Activated naive CD8-positive, alpha-beta T cell treated with anti-CD3 and anti-CD28 coated beads, Interleukin-2, amount 10 ng/mL, durations not matched to agents 7 days and 5 days (primary cell): Measurements from ENCODE around the gene MAP3K10. TPM values are rescaled to one million over a fixed set of nuclear protein-coding genes. Genes with fewer than 3 reads are reported as not detected.
"Not testable (repeated sequence)": the region's sequence is repeated elsewhere in the genome, so short reads cannot be mapped to it uniquely, and the experiment has no call there.

Experiments used
- ATAC-seq: fragments of 150-1000 bp; cut with Tn5 transposase; one replicate; pipeline ENCODE4 v1.10.0; 2021; ENCODE audit warnings: low read depth, moderate library complexity
- POLR2A ChIA-PET: fragments of 350-600 bp; sonication (Branson Sonifier 250); formaldehyde crosslinking; loops from one replicate; lab custom pipeline; 2021; ENCODE audit warnings: antibody characterized with exemption; lab: Charles Lee
- DNase-seq: peaks from one replicate; pipeline ENCODE4 v3.0.0; 2021
- H3K27ac Mint-ChIP-seq: one replicate; pipeline ENCODE4 v1.8.0; 2022; ENCODE audit warnings: mild to moderate bottlenecking, mixed read lengths
- H3K27me3 Mint-ChIP-seq: one replicate; pipeline ENCODE4 v1.8.0; 2022; ENCODE audit warnings: mild to moderate bottlenecking, moderate library complexity, mixed read lengths
- H3K36me3 Mint-ChIP-seq: one replicate; pipeline ENCODE4 v1.8.0; 2021; ENCODE audit warnings: mild to moderate bottlenecking, mixed read lengths
- H3K4me1 Mint-ChIP-seq: one replicate; pipeline ENCODE4 v1.8.0; 2021; ENCODE audit warnings: mixed read lengths
- H3K4me3 Mint-ChIP-seq: one replicate; pipeline ENCODE4 v1.8.0; 2022; ENCODE audit warnings: mild to moderate bottlenecking, moderate library complexity, mixed read lengths
- H3K9me3 Mint-ChIP-seq: one replicate; pipeline ENCODE4 v1.8.0; 2021; ENCODE audit warnings: mixed read lengths
- total RNA-seq, 2 experiments: library from RNA; stranded (reverse); gene quantifications; one replicate each; pipeline ENCODE4 v1.2.3, GENCODE V29; 2021

MAP3K10 gene
- total RNA-seq, 2 experiments from 2014 or later = 25.6 to 26.4 TPM

DNA sequence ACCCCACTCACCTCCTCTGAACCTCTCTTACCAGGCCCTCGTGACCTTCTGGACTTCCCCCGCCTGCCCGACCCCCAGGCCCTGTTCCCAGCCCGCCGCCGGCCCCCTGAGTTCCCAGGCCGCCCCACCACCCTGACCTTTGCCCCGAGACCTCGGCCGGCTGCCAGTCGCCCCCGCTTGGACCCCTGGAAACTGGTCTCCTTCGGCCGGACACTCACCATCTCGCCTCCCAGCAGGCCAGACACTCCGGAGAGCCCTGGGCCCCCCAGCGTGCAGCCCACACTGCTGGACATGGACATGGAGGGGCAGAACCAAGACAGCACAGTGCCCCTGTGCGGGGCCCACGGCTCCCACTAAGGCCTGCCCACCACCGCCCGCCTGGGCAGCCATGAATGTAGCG, 23.7 kb downstream of the MAP3K10 start:
- no peak overlapping the region for H3K4me3 Mint-ChIP-seq
- peaks cover 2% of the 10 kb centered on the region for H3K4me1 Mint-ChIP-seq
- POLR2A ChIA-PET = no interaction called here

DNA sequence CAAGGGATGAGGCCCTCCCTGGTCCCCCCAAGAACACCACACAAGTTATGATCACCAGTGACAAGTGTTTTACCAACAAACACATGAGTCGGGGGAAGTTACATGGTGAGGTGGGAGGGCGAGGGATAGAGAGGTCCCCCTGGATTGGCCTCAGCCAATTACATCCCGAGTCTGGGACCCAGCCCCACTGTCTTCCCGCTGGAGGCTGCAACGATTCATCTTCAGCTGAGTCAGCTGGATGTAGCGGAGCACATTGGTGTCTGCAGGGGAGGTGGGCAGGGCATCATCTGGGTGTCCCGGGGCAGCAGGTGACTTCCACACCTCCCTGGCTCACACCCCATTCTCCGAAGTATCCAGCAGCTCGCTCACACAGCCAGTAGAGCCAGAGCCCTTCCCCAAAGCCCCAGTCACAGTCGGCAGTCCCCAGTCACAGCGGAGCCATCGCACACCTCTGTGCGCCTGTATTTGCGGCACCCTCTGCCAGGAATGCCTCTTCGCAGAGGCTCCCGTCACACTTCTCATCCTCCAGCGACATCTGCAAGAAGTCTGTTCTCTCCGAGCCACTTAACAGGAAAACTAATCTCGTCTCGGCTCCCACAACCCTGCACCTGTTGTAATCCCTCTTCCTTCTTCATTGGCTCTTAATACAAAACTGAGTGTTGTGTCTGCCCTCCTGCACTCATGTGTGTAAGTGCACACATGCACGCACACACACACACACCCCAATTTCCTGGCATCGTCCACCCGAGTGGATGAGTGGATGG, 25.0 kb downstream of the MAP3K10 start:
- peaks cover 2% of the 10 kb centered on the region for H3K4me1 Mint-ChIP-seq

More for the DNA sequence above, 23.7 kb downstream of the MAP3K10 start:
- DNase-seq = peak; percentile 22
- no peak for ATAC-seq
- Mint-ChIP-seq H3K27me3 (peaks cover 33% of the 10 kb centered on the region), H3K27ac (no peak overlapping the region), H3K36me3 (no peaks in the 10 kb centered on the region), H3K9me3 (no peaks in the 10 kb centered on the region)

DNA sequence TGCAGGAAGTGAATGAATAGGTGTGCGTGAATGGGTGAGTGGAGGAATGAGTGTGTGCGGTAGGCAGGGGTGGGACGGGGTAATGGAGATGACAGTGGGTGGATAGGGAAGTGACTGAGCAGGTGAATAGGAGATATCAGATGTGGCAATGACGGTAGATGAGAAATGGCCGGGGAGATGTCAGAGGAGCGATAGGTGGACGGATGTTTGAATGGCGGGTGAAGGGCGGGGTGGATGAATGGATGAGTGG, 25.5 kb downstream of the MAP3K10 start:
- ATAC-seq (no peak), DNase-seq (no peak)
- H3K27me3 Mint-ChIP-seq = peaks cover 39% of the 10 kb centered on the region
- H3K4me3 Mint-ChIP-seq = no peak overlapping the region
- no peaks in the 10 kb centered on the region for H3K36me3 Mint-ChIP-seq
- H3K9me3 Mint-ChIP-seq = no peaks in the 10 kb centered on the region
- peaks cover 2% of the 10 kb centered on the region for H3K4me1 Mint-ChIP-seq
- H3K27ac Mint-ChIP-seq = no peak overlapping the region
- POLR2A ChIA-PET = no interaction called here

More for the DNA sequence above, 25.0 kb downstream of the MAP3K10 start:
- Mint-ChIP-seq H3K27ac (no peak overlapping the region), H3K27me3 (peaks cover 39% of the 10 kb centered on the region), H3K36me3 (no peaks in the 10 kb centered on the region), H3K9me3 (no peaks in the 10 kb centered on the region), H3K4me3 (no peak overlapping the region)
- ATAC-seq (no peak), DNase-seq (peak; percentile 22)
- POLR2A ChIA-PET = no interaction called here

DNA sequence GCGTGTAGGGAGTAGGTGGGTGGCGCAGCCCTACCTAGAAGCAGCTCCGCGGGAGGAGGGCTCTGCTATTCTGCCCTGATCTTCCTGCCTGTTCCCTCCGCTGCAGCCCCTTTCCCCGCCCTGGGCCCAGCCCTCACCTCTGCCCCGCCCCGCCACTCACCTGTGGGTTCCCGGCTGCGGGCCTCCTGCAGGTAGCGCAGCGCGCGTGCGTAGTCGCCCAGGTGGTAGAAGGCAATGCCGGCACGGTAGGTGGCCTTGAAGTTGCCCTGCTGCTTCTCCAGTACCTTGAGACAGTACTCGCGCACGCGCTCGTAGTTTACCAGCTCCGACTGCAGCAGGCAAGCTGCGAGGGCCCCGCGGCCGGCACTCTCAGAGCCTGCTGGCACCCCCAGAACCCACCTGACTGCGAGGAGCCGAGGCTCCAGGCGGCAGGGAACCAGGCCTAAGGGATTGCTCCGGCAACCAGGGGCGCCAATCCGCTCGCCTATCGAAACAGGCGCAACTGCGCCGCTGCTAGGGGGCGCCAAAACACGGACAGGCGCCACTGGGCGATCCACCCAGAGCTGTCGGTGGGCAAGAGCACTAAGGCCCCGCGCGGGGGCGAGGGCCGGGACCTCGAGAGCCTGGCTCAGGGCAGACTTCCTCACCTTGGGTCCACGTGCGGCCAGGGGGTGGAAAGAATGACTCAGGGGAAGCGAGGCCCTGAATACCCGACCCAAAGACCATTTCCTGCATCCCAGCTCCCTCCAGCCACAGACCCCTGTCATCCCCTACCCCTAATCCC, 26.0 kb downstream of the MAP3K10 start:
- no peaks in the 10 kb centered on the region for H3K36me3 Mint-ChIP-seq
- no peak overlapping the region for H3K27ac Mint-ChIP-seq
- DNase-seq (peak; percentile 52), ATAC-seq (no peak)
- H3K9me3 Mint-ChIP-seq = peaks cover 1% of the 10 kb centered on the region
- peaks cover 43% of the 10 kb centered on the region for H3K27me3 Mint-ChIP-seq
- H3K4me1 Mint-ChIP-seq = peaks cover 5% of the 10 kb centered on the region
- H3K4me3 Mint-ChIP-seq = no peak overlapping the region
- POLR2A ChIA-PET = no interaction called here

DNA sequence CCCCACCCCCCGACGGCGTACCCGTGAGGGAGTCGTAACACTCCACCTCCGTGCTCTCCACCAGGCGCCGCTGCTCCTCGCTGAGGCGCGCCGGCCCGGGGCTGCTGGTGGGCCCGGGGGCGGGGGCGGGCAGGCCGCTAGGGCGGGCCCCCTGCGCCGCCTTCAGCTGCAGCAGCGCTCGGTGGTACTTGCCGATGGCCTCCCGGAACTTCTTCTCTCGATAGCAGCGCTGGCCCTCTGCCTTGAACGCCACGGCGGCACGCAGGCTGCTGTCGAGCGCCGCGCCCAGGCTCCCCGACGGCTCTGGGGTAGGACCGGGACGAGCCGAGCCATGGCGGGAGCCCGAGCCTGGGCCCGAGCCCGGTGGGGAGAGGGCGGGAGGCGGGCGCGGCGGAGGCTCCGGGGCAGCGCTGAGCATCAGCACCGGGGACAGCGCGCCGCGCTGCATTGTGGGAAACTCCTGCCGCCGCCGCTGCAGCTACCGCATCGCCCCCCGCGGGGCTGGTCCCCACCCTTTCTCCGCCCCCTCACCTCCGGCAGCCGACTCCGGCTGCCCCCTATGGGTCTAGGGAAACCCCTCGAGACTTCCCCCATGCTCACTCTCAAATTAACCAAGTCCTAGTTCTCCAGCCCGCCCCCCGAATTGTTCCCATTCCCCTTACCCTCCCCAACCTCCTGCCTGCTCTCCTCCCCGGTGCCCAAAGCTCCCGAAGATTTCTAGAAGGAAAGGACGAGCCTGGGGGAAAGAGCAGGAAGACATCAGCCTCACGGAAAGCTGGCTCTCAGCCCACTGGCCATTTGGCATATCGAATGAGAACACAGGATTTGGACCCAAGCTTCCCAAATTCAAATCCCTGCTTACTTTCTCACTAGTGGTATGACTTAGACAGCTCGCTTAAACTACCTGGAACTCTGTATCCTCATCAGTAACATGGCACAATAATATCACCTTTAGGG, 27.0 kb downstream of the MAP3K10 start, which contains the start of gene TTC9B:
TSS of gene TTC9B (minus strand) at position 451 of the 957 bp plus-strand sequence. CDS start at position 448, 3 bp downstream.
- Mint-ChIP-seq H3K27me3 (peaks cover 43% of the 10 kb centered on the region), H3K36me3 (no peaks in the 10 kb centered on the region), H3K4me1 (peaks cover 7% of the 10 kb centered on the region), H3K27ac (no peak within 1 kb of the TSS), H3K4me3 (no peak within 1 kb of the TSS), H3K9me3 (peaks cover 1% of the 10 kb centered on the region)
- DNase-seq (peak; percentile 80), ATAC-seq (peak; percentile 65)
- POLR2A ChIA-PET = interaction anchor here (1.1 kb wide), 1 partner anchor 247 kb away, joined by 3 read pairs; the partner anchor contains the start of gene PSMC4

DNA sequence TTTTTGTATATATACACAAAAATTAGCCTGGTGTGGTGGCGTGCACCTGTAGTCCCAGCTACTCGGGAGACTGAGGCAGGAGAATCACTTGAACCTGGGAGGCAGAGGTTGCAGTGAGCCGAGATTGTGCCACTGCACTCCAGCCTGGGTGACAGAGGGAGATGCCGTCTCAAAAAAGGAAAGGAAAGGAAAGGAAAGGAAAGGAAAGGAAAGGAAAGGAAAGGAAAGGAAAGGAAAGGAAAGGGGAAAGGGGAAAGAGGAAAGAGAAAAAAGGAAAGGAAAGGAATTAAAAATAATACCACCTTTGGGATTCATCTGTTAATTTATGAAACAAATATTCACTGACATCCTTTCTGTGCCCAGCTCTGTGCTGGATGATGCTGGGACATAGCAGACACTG, 27.8 kb downstream of the MAP3K10 start:
- not testable (repeated sequence) for H3K9me3 Mint-ChIP-seq

DNA sequence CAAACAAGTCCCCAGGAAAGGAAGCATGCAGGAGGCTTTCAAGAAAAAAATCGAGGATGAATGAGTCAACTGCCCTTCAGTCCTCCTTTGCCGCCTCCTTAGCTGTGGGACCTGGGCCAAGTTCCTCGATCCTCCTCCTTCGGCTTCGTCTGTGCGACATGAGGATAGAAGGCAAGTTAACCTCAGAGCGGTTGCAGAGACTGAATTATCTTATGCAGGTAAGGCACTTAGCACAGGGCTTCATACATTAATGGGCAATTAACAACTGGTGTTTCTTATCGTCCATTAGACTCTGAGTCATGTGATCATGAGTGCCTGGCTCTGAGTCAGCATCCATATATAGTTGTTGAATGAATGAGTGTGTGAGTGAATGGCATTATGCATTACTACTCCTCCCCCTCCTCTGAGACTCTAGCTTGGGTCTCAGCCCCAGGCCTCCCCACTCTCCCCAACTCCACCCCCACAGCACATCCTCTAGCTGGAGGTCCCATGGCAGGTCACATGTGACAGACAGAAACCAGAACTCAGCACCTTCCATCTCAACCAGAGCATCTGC, 28.6 kb downstream of the MAP3K10 start:
- ATAC-seq (no peak), DNase-seq (no peak)
- H3K36me3 Mint-ChIP-seq = no peaks in the 10 kb centered on the region
- H3K4me1 Mint-ChIP-seq = peaks cover 7% of the 10 kb centered on the region
- no peak overlapping the region for H3K27ac Mint-ChIP-seq
- H3K27me3 Mint-ChIP-seq = peaks cover 57% of the 10 kb centered on the region
- POLR2A ChIA-PET = no interaction called here
- H3K4me3 Mint-ChIP-seq = no peak overlapping the region
- H3K9me3 Mint-ChIP-seq = peaks cover 1% of the 10 kb centered on the region

More for the DNA sequence above, 27.8 kb downstream of the MAP3K10 start:
- H3K4me1 Mint-ChIP-seq, ATAC-seq, H3K4me3 Mint-ChIP-seq, H3K27ac Mint-ChIP-seq, DNase-seq, H3K36me3 Mint-ChIP-seq: not testable (repeated sequence)
- POLR2A ChIA-PET = interaction anchor here (1.1 kb wide), 1 partner anchor 248 kb away, joined by 3 read pairs; the partner anchor contains the start of gene PSMC4
- peaks cover 50% of the 10 kb centered on the region for H3K27me3 Mint-ChIP-seq

DNA sequence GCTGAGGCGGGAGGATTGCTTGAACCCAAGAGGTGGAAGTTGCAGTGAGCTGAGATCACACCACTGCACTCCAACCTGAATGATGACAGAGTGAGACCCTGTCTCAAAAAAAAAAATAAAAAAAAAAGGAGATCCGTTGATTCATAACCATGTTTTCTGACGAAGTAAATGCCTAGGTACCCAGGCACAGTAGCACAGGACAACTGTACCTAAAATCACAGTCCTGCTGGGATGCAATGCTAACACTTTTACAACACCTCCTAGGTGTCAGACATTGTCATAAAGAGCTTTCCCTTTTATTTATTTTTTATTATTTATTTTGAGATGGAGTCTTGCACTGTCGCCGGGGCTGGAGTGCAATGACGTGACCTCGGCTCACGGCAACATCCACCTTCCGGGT, 29.4 kb downstream of the MAP3K10 start:
- H3K4me1 Mint-ChIP-seq = peaks cover 11% of the 10 kb centered on the region
- ATAC-seq (no peak), DNase-seq (no peak)
- H3K27ac Mint-ChIP-seq = no peak overlapping the region
- H3K36me3 Mint-ChIP-seq = no peaks in the 10 kb centered on the region
- H3K4me3 Mint-ChIP-seq = no peak overlapping the region
- peaks cover 65% of the 10 kb centered on the region for H3K27me3 Mint-ChIP-seq
- H3K9me3 Mint-ChIP-seq = peaks cover 1% of the 10 kb centered on the region
- POLR2A ChIA-PET = interaction anchor here (0.7 kb wide), 1 partner anchor 14 kb away, joined by 3 read pairs; no protein-coding TSS in a partner anchor

DNA sequence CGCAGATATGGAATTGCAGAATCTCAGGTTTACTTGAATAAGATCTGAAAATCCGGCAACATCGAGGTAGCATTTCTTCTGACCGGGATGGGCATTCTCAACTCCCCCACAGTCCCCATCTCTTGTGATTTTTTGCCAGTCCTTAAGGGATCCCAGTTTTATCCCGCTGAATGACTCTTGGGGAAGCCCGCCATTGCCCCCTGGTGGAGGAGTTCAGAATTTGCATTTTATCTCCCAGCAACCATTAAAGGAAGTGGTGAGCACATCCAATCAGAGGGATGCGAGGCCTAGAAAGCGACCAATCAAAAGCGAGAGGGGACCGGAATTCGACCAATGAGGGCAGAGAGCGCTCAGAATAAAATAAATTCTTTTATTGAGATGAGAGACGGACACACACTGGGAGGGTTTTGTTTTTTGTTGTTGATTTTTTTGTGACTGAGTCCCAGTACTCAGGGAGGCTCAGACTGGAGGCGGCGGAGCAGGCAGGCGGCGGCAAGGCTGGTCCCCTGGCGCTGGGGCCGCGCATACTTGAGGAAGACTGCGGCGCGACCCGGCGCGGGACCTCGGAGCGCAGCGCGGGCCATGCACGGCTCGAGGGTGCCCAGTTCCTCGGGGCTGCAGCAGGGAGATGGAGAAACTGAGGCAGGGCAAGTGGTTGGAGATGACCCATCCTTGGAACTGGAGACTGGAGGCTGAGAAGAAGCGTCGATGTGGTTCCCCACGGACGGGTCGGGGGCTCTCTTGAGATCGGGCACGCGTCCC, 30.8 kb downstream of the MAP3K10 start:
- POLR2A ChIA-PET = no interaction called here
- peaks cover 68% of the 10 kb centered on the region for H3K27me3 Mint-ChIP-seq
- H3K9me3 Mint-ChIP-seq = peaks cover 1% of the 10 kb centered on the region
- peak overlapping the region; percentile 17 for H3K4me3 Mint-ChIP-seq
- DNase-seq = peak; percentile 69
- H3K27ac Mint-ChIP-seq = no peak overlapping the region
- peaks cover 16% of the 10 kb centered on the region for H3K4me1 Mint-ChIP-seq
- ATAC-seq = peak; percentile 65
- H3K36me3 Mint-ChIP-seq = no peaks in the 10 kb centered on the region

DNA sequence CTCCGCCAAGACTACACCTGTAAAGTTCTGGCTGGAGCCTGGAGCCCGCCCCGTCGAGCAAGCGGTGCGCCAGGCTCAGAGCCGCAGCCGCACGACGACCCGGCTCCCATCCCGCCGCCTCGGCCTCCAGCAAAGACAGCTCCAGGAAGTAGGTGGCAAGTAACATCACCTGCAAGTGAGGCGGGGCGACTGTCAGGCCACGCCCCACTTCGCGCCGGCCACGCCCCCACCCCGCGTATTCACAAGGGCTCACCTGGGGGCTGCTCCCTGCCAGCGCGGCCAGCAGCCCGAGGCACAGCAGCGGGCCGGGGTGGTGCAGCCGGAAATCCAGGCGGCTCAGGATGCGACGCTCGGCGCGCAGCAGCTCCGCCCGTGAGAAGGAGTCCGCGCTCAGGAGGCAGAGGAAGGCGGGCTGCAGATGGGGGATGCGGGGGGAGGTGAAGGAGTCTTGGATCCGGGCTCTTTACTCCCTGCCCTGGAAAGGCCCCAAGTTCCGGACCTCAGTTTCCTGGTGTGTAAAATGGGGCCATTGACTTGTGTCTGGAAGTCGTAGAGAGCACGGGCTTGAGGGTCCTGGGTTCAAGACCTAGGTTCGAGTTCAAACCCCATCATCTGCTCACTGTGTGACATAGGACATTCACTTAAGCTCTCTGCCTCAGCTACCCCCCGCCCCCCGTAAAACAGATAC, 32.1 kb downstream of the MAP3K10 start:
- Mint-ChIP-seq H3K27me3 (peaks cover 74% of the 10 kb centered on the region), H3K9me3 (peaks cover 1% of the 10 kb centered on the region), H3K4me3 (no peak overlapping the region), H3K4me1 (peaks cover 17% of the 10 kb centered on the region), H3K36me3 (no peaks in the 10 kb centered on the region), H3K27ac (no peak overlapping the region)
- ATAC-seq (peak; percentile 67), DNase-seq (peak; percentile 67)
- POLR2A ChIA-PET = no interaction called here

DNA sequence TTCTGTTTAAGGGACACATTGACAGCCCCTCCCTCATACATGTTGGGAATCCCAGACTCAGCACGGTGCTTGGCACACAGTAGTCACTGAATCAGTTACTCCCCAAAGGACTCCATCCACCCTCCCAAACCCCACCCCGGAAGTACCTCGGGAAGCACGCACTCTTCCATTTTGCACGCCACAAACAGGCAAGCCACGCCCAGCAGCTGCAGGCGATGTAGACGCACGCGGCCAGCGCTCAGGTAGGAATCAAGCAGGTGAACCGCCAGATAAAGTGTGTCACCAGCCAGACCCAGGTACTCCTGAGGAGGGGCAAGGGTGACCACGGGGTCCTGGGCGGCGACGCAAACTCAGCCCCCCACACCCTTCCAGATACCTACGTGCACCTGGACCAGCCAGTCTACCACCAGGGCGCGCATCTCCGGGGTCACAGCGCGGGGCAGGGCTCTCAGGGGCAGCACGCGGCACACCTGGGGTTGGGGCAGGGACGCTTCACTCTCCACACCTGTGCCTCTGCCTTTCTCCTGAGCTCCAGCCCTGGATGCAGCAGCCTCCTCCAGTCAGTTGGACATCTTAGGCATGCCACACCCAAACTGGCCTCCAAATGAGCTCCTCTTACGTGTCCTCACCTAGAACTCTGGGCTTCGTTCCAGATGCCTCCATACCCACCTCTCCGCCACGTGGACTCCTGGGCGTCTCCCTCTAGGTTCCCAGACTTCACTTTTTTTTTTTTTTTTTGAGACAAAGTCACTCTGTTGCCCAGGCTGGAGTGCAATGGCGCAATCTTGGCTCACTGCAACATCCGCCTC, 33.3 kb downstream of the MAP3K10 start:
- POLR2A ChIA-PET = no interaction called here
- Mint-ChIP-seq H3K4me3 (no peak overlapping the region), H3K4me1 (peaks cover 23% of the 10 kb centered on the region), H3K27ac (no peak overlapping the region), H3K36me3 (no peaks in the 10 kb centered on the region), H3K9me3 (peaks cover 1% of the 10 kb centered on the region), H3K27me3 (peaks cover 64% of the 10 kb centered on the region)
- ATAC-seq = no peak
- DNase-seq = no peak
